Upper lobe of left lung (tissue), 6 donors: ENCODE results near the gene CBL. TPM values are rescaled to one million over a fixed set of nuclear protein-coding genes. Genes with fewer than 3 reads are reported as not detected.

Source experiments
- ATAC-seq, 2 donors: fragments of 200-7000 bp; cut with Tn5 transposase; one replicate each; pipeline ENCODE4 v1.9.1; 2022; ENCODE audit warnings: mild to moderate bottlenecking in 2 of 2, moderate library complexity in 2 of 2; ENCODE audit not compliant: low FRiP score in 2 of 2
- DNase-seq, 2 donors: peaks; one replicate each; pipeline ENCODE4 v3.0.0-alpha.2; 2019 to 2020
- H3K27ac ChIP-seq, 4 donors: fragments of 200-600 bp; sonication (generic); one replicate each; pipeline ENCODE4 v1.5.1; 2016 to 2019
- H3K27me3 ChIP-seq, 4 donors: fragments of 200-600 bp; sonication (generic); one replicate each; pipeline ENCODE4 v1.5.1; 2017 to 2019
- H3K36me3 ChIP-seq, 4 donors: fragments of 200-600 bp; sonication (generic); one replicate each; pipeline ENCODE4 v1.5.1; 2016 to 2019
- H3K4me1 ChIP-seq, 4 donors: fragments of 200-600 bp; sonication (generic); one replicate each; pipeline ENCODE4 v1.5.1; 2018 to 2019
- H3K4me3 ChIP-seq, 4 donors: fragments of 200-600 bp; sonication (generic); one replicate each; pipeline ENCODE4 v1.5.1; 2017 to 2019; ENCODE audit warnings: mild to moderate bottlenecking in 2 of 4, moderate library complexity in 1 of 4
- H3K9me3 ChIP-seq, 4 donors: fragments of 200-600 bp; sonication (generic); one replicate each; pipeline ENCODE4 v1.5.1; 2018 to 2019
- EP300 ChIP-seq, 4 donors: sonication (generic); formaldehyde crosslinking; IDR thresholded peaks; one replicate each; pipeline ENCODE4 v1.5.1; 2017; ENCODE audit warnings: antibody characterized with exemption in 4 of 4, control low read depth in 2 of 4
- POLR2A ChIP-seq, 4 donors: fragments of 450-650 bp; IDR thresholded peaks; one replicate each; pipeline ENCODE4 v1.5.1; 2016 to 2017; ENCODE audit warnings: antibody characterized with exemption in 4 of 4, mild to moderate bottlenecking in 2 of 4
- POLR2AphosphoS5 ChIP-seq, 2 donors: sonication (generic); formaldehyde crosslinking; IDR thresholded peaks; one replicate each; pipeline ENCODE4 v1.5.1; 2017; ENCODE audit warnings: antibody characterized with exemption in 2 of 2
- WGBS, 2 donors: methylation state at CpG; one replicate each; pipeline ENCODE4 v1.1.5; 2017 to 2018; 5-methylcytosine and 5-hydroxymethylcytosine counted together
- total RNA-seq, 6 donors: library from RNA; depleted of rRNA in 4 of 6; stranded (reverse); fragments of >200 nt in 4 of 6; gene quantifications; one replicate each; pipeline versions ENCODE4 v1.1.0 to v1.2.1, GENCODE V29; 2016 to 2021
- TF ChIP-seq, protein P1 (sequence below), 6 experiments: fragments of 450-650 bp in 4 of 6; fragments of 200-600 bp in 2 of 6; sonication (generic) in 2 of 6; IDR thresholded peaks; one replicate each; pipeline ENCODE4 v1.5.1; 2016 to 2019; ENCODE audit warnings: antibody characterized with exemption in 6 of 6
- donor health status: DM: no; HTN: no; CAD: no; lungs with moderate emphysema.
- donor health status: DM: no; HTN: yes; CAD: no; lungs with severe emphysema.

CBL gene
- total RNA-seq, 6 donors from 2014 or later, result 15.4 to 32.2 (median 18.9) TPM

DNA sequence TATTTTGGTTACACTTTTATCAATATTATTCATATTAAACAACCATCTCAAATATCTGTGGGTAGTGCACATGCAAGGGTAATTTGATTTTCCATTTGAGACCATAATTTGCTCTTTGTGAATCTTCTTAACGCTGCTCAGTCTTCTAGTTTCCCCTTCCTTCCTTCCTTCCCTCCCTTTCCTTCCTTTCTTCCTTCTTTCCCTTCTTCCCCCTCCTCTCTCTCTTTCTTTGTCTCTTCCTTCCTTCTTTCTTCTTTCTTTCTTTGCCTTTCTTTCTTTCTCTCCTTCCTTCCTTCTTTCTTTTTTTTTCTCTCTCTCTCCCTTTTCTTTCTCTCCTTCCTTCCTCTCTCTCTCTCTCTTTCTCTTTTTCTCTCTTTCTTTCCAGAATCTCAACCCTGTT is 124.1 kb downstream of the CBL start:
- DNase-seq, result no peak
- no peak for ATAC-seq
- TF ChIP-seq EP300 (IDR thresholded peaks at IDR 0.05), result no peak
- TF ChIP-seq POLR2AphosphoS5 (IDR thresholded peaks at IDR 0.05), result no peak
- TF ChIP-seq, protein P1, sequence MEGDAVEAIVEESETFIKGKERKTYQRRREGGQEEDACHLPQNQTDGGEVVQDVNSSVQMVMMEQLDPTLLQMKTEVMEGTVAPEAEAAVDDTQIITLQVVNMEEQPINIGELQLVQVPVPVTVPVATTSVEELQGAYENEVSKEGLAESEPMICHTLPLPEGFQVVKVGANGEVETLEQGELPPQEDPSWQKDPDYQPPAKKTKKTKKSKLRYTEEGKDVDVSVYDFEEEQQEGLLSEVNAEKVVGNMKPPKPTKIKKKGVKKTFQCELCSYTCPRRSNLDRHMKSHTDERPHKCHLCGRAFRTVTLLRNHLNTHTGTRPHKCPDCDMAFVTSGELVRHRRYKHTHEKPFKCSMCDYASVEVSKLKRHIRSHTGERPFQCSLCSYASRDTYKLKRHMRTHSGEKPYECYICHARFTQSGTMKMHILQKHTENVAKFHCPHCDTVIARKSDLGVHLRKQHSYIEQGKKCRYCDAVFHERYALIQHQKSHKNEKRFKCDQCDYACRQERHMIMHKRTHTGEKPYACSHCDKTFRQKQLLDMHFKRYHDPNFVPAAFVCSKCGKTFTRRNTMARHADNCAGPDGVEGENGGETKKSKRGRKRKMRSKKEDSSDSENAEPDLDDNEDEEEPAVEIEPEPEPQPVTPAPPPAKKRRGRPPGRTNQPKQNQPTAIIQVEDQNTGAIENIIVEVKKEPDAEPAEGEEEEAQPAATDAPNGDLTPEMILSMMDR (IDR thresholded peaks at IDR 0.05), result no peak
- TF ChIP-seq POLR2A (IDR thresholded peaks at IDR 0.05), result no peak
- Histone ChIP-seq H3K9me3 (no peaks in the 10 kb centered on the region), H3K4me1 (peaks cover 5 to 21% (median 5%) of the 10 kb centered on the region in 4 donors), H3K36me3 (no peaks in the 10 kb centered on the region), H3K4me3 (no peak overlapping the region), H3K27ac (no peak overlapping the region), H3K27me3 (no peaks in the 10 kb centered on the region)
- WGBS, 2 donors, result 40 to 50% methylated on average over 1 of the region's 1 CpG

DNA sequence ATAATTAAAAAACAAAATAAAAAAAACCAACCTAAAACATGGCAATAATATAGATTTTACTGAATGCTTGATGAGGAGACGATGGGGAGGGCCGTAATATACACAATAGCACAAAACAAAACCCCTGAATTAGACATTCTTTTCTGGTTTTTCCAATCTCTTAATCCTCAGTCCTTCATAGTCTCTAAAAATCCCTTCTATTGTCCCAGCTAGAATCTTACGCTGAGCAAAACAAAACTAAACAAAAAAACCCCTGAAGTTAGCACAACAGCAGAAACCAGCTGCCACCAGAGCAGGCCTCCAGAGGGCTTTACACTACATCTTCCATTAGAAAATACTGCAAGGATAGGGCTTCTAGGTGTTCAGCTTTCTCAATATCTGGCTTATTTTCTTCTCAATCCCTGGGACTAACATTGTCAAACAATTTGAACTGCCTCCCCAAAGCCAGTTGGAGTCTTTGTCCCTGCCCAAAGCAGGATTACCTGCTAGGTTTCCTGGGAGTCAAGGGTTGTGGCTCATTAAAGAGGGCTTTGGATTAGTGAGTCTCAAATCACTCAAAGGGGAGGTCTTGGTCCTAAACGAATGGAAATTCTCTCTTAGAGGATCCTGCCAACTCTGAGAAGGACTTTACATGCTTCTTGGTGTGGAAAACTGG is 126.1 kb downstream of the CBL start:
- DNase-seq, result no peak
- Histone ChIP-seq H3K9me3 (no peaks in the 10 kb centered on the region), H3K36me3 (peaks cover 0 to 6% (median 1%) of the 10 kb centered on the region in 4 donors), H3K4me1 (peaks cover 9 to 34% (median 14%) of the 10 kb centered on the region in 4 donors), H3K27ac (no peak overlapping the region), H3K4me3 (no peak overlapping the region), H3K27me3 (no peaks in the 10 kb centered on the region)
- 80 to 92% methylated on average over 3 to 4 of the region's 4 CpGs for WGBS, 2 donors
- no peak for ATAC-seq
- TF ChIP-seq EP300 (IDR thresholded peaks at IDR 0.05) (no peak), POLR2AphosphoS5 (IDR thresholded peaks at IDR 0.05) (no peak), POLR2A (IDR thresholded peaks at IDR 0.05) (no peak)
- TF ChIP-seq, protein P1 (IDR thresholded peaks at IDR 0.05), result no peak

DNA sequence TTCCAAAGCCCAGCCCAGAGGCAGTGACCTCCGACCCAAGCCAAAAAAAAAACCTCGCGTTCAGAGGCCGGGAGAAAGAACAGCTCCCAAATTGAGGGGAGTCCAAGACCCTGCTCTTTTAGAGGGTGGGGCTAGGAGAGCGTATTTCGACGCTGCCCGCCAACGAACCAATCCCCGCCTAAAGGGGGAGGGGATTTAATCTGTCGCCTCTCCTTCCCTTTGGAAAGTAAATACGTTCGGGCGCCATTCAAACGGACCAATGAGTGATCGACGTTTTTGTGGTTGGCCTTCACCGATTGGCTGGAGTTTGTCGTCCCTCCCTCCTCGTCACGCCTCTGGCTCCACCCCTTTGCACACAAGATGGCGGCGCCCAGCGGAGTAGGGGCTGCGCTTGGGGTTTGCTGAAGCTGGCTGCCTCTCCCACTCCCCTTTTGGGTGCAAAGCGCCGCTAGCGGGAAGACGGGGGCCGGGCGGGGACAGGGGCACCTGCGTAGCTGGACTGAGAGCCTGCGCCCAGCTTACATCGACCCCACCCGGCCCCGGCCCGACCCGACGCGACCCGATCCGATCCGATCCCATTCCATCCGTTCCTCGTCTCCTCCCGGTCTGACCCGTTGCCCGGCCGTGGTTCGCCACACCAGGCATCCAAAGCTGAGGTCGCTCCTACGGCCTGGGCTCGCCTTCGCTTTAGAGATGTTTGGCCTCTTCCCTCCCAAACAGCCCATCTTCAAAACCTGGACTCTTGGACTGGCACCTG is 128.2 kb downstream of the CBL start, which contains the start of gene RNF26:
Gene RNF26 (plus strand): TSS at position 354 of the 757 bp plus-strand sequence. CDS start 596 bp downstream, outside the sequence.
- ATAC-seq (peak; percentile 94 to 96), DNase-seq (peak; percentile 90 to 96)
- Histone ChIP-seq H3K4me3 (peak within 1 kb of the TSS; percentile 83 to 99 (median 87)), H3K36me3 (peaks cover 0 to 6% (median 1%) of the 10 kb centered on the region in 4 donors), H3K27ac (peak within 1 kb of the TSS; percentile 84 to 90 (median 86)), H3K9me3 (no peaks in the 10 kb centered on the region), H3K4me1 (peaks cover 26 to 54% (median 31%) of the 10 kb centered on the region in 4 donors), H3K27me3 (peaks cover 0 to 2% (median under 1%) of the 10 kb centered on the region in 4 donors)
- 0% methylated on average over 29 to 31 of the region's 54 CpGs for WGBS, 2 donors
- TF ChIP-seq POLR2A (IDR thresholded peaks at IDR 0.05) (peak in 3 of 4 donors; percentile 65 to 78 (median 77)), POLR2AphosphoS5 (IDR thresholded peaks at IDR 0.05) (peak; percentile 81 to 89)
- TF ChIP-seq, protein P1 (IDR thresholded peaks at IDR 0.05), result no peak

DNA sequence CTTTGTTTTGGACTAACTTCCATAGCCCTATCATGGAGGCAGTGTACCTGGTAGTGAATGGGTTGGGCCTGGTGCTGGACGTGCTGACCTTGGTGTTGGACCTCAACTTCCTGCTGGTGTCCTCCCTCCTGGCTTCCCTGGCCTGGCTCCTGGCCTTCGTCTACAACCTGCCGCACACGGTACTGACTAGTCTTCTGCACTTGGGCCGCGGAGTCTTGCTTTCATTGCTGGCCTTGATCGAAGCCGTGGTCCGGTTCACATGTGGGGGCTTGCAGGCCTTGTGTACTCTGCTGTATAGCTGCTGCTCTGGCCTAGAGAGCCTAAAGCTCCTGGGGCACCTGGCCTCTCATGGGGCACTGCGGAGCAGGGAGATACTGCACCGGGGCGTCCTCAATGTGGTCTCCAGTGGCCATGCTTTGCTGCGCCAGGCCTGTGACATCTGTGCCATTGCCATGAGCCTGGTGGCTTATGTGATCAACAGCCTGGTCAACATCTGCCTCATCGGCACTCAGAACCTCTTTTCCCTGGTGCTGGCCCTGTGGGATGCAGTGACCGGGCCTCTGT is 129.0 kb downstream of the CBL start:
- H3K27ac ChIP-seq, result peak overlapping the region in 3 of 4 donors; percentile 84 to 90 (median 86)
- H3K36me3 ChIP-seq, result peaks cover 0 to 6% (median 1%) of the 10 kb centered on the region in 4 donors
- WGBS, 2 donors, result 68 to 77% methylated on average over 11 to 15 of the region's 15 CpGs
- H3K9me3 ChIP-seq, result no peaks in the 10 kb centered on the region
- peak in 1 of 2 donors; percentile 21 for DNase-seq
- peak overlapping the region; percentile 83 to 99 (median 87) for H3K4me3 ChIP-seq
- H3K27me3 ChIP-seq, result peaks cover 0 to 10% (median 4%) of the 10 kb centered on the region in 4 donors
- no peak for ATAC-seq
- H3K4me1 ChIP-seq, result peaks cover 34 to 62% (median 39%) of the 10 kb centered on the region in 4 donors
- TF ChIP-seq, protein P1 (IDR thresholded peaks at IDR 0.05), result no peak
- no peak for TF ChIP-seq EP300 (IDR thresholded peaks at IDR 0.05)
- TF ChIP-seq POLR2A (IDR thresholded peaks at IDR 0.05), result no peak
- TF ChIP-seq POLR2AphosphoS5 (IDR thresholded peaks at IDR 0.05), result no peak
